Measurements from ENCODE around the gene SLC16A8.

The SLC16A8 gene

DNA sequence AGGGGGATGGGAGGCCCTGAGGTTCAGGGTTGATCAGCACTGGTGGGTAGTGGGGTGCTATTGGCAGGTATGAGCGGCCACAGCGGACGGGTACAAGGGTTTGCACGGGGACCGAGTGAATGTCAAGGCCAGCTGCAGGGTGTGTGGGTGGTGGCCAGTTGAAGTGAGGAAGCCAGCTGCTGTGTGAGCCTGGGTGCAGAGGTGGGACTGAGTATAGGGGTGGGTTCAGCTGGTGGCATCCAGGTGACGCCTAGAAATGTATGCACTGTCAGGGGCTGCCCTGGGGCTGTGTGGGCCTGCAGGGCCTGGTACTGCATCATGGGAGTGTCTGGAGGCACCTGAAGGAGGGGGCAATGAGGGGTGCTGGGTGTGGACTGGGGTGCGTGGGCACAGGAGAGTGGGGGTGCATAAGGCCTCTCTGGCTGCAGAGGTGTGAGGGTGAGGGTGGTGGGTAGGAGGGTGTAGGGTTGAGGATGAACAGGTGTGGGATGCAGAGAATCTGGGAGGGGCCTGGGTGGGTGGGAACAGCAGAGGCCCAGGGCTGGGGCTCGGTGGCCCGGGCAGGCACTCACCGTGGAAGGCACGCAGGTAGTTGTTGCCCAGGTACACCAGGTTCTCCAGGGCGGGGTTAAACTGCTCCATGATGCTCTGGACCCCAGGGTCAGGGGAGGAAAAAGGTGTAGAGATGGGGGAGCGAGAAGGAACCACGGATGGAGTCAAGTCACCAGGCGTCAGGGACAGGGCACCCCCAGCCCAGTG lies 24.8 kb upstream of the SLC16A8 start:
- peaks cover 8% of the 10 kb centered on the region; the same call in 1 of the 2 replicates for H3K4me1 ChIP-seq (ENCODE audit: insufficient read depth, low read length)
- H3K9ac ChIP-seq (ENCODE audit: low read depth, low read length) = no peak overlapping the region
- H3K36me3 ChIP-seq (ENCODE audit: insufficient read depth, low read length) = no peaks in the 10 kb centered on the region
- H3K9me3 ChIP-seq (ENCODE audit: control insufficient read depth, insufficient read depth, low read length) = no peaks in the 10 kb centered on the region

DNA sequence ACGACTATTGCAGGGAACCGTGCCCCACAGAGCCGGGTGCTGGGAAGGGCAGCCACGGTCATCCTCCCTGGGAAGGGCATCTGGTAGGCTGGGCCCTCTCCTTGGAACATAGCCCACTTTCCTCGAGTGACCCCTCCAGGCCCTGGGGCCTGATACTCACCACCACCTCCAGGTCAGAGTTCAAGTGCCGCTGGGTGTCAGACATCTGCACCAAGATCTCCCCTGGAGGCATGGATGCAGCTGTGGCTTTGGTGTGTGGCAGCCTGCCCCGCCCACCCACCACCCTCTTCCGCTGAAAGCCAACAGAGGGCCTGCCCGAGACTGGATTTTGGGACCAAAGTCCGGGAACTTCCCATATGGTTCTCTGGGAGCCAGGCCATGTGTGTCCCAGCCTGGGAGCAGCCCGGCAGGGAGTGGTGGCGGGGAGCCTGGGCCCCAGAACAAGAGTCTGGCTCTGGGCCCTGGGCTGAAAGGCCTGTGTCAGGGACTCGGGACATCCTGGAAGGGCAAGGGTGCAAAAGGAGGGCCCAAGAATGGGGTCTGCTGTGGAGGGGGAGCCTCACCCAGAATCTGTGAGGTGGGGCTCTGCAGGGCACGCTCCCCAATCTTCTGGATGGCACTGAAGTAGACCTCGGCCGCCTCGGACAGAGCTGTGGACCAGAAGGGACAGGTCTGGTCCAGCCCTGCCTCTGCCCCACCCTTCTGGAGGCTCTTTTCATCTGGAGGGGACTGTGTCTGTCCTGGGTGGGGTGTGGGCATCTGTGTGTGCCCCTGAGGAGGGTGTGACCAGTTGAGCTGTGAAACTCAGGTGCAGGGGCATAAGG lies 23.9 kb upstream of the SLC16A8 start:
- H3K4me1 ChIP-seq (ENCODE audit: insufficient read depth, low read length) = peaks cover 8% of the 10 kb centered on the region; the same call in 1 of the 2 replicates
- no peaks in the 10 kb centered on the region for H3K9me3 ChIP-seq (ENCODE audit: control insufficient read depth, insufficient read depth, low read length)
- H3K36me3 ChIP-seq (ENCODE audit: insufficient read depth, low read length) = no peaks in the 10 kb centered on the region
- no peak overlapping the region for H3K9ac ChIP-seq (ENCODE audit: low read depth, low read length)

DNA sequence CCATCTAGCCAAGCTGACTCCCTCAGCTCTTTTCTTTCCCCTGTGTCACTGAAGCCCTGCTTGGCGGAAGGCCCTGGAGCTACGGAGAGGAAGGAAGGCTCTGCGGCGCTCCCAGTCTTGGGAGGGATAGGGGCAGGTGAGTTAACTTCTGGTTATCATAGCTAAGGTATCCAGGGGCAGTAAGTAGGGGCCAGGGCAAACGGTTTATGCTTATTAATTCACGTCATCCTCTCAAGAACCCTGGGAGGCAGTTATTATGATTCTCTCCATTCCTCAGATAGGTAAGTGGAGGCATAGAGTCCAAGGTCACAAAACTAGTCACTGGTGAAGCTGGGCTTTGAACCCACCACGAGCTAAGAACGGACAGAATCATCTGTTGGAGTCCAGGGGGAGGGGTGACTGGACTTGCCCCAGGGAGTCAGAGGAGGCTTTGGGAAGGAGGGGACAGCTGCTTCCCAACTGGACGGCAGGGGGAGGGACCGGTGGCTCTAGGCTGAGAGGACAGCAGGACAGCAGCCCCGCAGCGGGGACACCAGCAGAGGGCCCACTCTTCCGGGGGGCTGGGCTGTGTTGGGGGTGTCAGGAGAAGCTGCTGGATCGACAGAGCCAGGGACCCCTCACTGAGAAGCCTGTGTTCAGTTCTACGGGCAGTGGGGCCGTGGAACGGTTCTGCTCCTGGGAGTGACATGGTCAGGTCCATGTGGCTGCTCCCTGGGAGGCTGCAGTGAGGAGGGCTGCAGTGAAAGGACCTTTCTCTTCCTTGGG lies 23.0 kb upstream of the SLC16A8 start:
- no peaks in the 10 kb centered on the region for H3K9me3 ChIP-seq (ENCODE audit: control insufficient read depth, insufficient read depth, low read length)
- H3K36me3 ChIP-seq (ENCODE audit: insufficient read depth, low read length) = no peaks in the 10 kb centered on the region
- no peak overlapping the region for H3K9ac ChIP-seq (ENCODE audit: low read depth, low read length)
- peaks cover 8% of the 10 kb centered on the region; the same call in 1 of the 2 replicates for H3K4me1 ChIP-seq (ENCODE audit: insufficient read depth, low read length)

DNA sequence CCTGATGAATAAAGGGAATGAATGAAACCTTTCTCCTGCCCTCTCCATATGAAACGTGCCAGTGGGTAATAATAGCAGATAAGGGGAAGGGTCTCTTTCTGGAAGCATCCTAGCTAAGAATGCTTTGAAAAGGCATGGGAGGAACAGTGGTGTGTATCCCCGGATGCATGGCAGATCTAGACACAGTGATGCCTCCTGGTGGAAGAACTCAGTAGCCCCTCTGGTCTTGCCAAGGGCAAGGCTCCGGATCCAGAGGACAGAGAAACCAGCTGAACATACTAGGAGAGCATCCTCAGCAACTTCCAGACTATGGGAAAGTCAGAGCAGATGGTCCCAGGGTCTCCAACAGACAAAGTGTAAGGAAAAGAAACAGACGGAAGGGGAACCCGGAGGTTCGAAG lies 20.1 kb upstream of the SLC16A8 start:
- H3K36me3 ChIP-seq (ENCODE audit: insufficient read depth, low read length) = no peaks in the 10 kb centered on the region
- no peak overlapping the region for H3K9ac ChIP-seq (ENCODE audit: low read depth, low read length)
- H3K9me3 ChIP-seq (ENCODE audit: control insufficient read depth, insufficient read depth, low read length) = no peaks in the 10 kb centered on the region
- no peaks in the 10 kb centered on the region for H3K4me1 ChIP-seq (ENCODE audit: insufficient read depth, low read length)

DNA sequence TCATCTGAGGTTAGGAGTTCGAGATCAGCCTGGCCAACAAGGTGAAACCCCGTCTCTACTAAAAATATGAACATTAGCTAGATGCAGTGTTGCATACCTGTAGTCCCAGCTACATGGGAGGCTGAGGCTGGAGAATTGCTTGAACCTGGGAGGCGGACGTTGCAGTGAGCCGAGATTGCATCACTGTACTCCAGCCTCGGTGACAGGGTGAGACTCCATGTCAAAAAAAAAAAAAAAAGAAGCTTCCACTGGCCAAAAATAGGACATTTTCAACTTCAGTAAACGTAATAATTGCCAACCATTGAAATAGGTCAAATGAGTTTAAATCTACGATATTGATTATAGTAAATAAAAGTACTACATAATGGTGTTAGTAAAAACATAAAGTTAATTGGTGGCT lies 19.7 kb upstream of the SLC16A8 start:
- Histone ChIP-seq H3K9me3 (ENCODE audit: control insufficient read depth, insufficient read depth, low read length) (no peaks in the 10 kb centered on the region), H3K4me1 (ENCODE audit: insufficient read depth, low read length) (no peaks in the 10 kb centered on the region; the same call in 1 of the 2 replicates), H3K9ac (ENCODE audit: low read depth, low read length) (no peak overlapping the region), H3K36me3 (ENCODE audit: insufficient read depth, low read length) (no peaks in the 10 kb centered on the region)

DNA sequence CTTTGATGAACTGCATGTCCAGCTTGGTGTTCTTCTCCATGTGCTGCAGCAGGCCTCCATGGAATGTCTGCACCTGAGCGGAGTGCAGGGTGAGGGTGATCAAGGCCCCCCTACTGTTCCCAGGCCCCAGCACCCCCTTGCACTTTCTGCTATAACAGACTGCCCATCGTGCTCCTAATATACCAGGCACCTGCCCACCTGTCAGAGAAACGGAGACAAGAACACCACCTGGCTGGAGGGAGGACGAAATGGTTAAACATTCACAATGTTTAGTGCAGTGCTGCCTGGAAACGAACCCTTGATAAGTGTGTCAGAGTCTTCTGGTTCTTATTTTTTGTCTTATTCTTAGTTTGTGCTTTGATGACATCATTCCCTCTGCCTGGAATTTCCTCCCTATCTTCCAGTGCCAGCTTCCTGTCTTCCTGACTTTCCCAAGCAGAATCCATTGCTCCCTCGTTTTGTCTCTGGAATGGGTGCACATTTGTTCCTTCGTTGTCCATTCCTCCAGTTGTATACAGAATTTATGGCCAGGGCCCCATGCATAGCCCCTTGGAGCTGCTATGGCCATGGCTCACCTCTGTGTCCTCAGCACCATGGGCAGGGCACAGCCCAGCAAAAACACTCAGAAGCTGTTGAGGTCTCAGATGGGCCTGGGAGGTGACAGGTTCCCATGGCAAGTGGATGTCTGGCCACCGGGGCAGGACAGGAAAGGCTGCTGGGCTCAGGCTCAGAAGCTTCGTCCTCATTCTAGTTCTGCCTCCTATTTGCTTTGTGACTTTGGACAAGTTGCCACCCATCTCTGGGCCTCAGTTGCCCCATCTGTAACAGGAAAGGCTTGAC lies 14.6 kb upstream of the SLC16A8 start:
- H3K36me3 ChIP-seq (ENCODE audit: insufficient read depth, low read length) = no peaks in the 10 kb centered on the region; the same call in 1 of the 2 replicates
- H3K9ac ChIP-seq (ENCODE audit: low read depth, low read length) = no peak overlapping the region
- H3K4me1 ChIP-seq (ENCODE audit: insufficient read depth, low read length) = peaks cover 7% of the 10 kb centered on the region
- no peaks in the 10 kb centered on the region for H3K9me3 ChIP-seq (ENCODE audit: control insufficient read depth, insufficient read depth, low read length)

DNA sequence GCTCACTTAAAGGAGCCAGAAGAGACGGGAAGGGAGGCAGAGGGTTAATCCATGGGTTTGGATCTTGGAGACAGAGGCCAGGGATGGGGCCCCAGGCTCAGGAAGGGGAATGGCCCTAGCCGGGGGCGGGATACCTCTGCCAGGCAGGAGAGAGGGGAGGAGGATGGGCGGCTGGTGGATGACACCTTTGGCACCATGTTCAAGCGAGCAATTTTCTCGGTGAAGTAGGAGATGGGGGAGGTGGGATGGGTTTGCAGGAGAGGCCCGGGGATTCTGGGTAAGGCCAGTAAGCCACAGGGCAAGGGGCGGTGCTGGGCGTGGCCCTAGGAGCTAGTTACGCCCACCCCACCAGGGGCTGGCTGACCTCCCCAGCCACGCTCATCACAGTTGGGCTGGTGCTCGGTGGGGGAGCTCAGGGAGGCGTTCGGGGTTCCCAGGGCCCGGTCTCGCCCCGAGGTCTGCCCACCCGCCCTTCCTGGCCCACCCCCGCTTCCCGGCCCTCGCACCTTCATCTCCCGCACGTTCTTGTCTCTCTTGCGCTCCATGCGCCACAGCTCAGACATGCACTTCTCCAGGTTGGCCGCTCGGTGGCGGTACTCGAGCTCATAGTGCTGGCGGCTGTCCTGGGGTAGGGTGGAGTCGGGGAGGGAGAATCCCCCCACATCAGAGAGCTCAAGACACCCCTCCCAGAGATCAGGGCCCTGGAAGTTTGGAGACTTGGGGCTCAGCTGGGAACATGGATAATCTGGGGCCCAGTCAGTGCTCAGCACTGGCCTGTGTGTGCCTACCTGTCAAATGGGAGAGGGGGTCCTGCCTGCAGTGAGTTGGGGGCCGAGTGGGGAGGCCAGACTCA lies 13.8 kb upstream of the SLC16A8 start:
- Histone ChIP-seq H3K9ac (ENCODE audit: low read depth, low read length) (peak overlapping the region; percentile 78), H3K36me3 (ENCODE audit: insufficient read depth, low read length) (no peaks in the 10 kb centered on the region; the same call in 1 of the 2 replicates), H3K4me1 (ENCODE audit: insufficient read depth, low read length) (peaks cover 7% of the 10 kb centered on the region), H3K9me3 (ENCODE audit: control insufficient read depth, insufficient read depth, low read length) (no peaks in the 10 kb centered on the region)

DNA sequence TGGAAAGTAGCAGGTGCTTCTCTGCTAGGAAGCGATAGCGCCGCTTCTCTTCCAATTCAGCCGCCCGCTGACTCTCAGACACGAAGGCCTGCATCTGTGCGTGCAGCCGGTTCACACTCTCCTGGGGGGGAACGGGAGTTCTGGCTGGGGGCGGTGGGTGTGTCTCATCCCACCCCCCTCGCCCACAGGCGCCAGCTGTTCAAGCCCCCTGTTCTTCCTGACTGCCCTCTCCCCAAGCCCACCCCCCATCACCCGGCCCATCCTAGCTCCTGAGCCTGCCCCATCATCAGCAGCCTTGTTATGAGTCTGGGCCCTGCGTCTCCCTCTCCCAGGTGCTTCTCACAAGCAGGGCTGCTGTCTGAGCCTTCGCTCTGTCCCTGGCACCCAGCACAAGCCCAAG lies 13.1 kb upstream of the SLC16A8 start:
- Histone ChIP-seq H3K36me3 (ENCODE audit: insufficient read depth, low read length) (no peaks in the 10 kb centered on the region; the same call in 1 of the 2 replicates), H3K4me1 (ENCODE audit: insufficient read depth, low read length) (peaks cover 7% of the 10 kb centered on the region), H3K9ac (ENCODE audit: low read depth, low read length) (peak overlapping the region; percentile 78), H3K9me3 (ENCODE audit: control insufficient read depth, insufficient read depth, low read length) (no peaks in the 10 kb centered on the region)

DNA sequence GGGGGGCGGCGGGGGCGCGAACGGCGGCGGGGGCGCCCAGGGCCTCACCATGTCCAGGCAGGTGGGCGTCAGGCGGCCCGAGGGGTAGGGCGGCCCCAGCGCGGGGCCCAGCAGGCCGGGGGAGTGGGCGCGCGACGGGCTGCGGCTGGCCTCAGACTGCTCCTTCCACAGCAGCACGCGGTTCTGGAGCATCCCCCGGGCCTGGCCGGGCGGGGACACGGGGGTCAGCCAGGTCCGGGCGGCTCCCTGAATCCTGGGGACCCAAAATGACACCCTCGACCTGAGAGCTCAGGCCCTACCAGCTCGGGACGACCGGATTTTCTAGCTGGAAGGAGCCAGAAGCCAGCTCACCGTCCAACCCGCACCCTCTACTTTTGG lies 5.5 kb upstream of the SLC16A8 start:
- Histone ChIP-seq H3K4me1 (ENCODE audit: insufficient read depth, low read length) (peaks cover 11% of the 10 kb centered on the region; the same call in 1 of the 2 replicates), H3K9me3 (ENCODE audit: control insufficient read depth, insufficient read depth, low read length) (no peaks in the 10 kb centered on the region), H3K36me3 (ENCODE audit: insufficient read depth, low read length) (no peaks in the 10 kb centered on the region; the same call in 1 of the 2 replicates), H3K9ac (ENCODE audit: low read depth, low read length) (peak overlapping the region; percentile 46; the same call in 1 of the 2 replicates)

DNA sequence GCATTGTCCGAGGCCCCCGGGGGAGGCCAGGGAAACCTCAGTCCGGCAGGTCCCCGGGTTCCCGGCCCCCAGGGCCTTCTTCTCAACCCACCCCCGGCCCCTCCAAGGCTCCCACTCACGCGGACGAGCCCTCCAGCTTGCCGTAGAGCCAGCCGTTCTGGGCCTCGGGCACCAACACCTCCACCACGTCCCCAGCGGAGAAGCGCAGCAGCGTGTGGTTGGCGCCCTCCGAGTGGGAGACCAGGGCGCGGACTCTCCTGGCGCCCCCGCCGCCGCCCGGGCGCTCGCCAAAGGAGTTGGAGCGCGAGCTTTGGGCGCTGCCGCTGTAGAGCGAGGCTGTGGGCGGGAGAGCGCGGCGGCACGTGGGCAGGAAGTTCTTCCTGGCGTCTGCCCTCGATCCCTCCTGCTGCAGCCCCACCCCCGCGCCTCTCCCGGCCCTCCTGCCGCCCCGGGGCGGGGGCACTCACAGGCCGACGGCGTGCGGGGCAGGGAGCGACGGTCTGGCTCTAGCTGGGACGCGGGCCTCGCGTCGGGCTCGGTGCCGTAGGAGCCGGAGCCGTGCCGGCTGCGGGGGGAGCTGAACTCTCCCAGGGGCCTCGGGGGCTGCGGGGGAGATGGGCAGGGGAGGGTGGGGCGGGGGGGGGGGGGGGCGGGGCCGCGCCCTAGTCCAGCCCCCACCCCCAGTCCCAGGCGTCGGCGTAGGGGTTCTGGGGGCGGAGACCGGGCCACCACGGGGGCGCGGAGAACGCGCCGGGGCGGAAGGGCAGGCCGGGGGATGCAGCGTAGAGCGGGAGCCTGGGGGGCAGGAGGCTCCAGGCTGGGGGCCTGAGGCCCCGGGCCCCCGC lies 4.9 kb upstream of the SLC16A8 start:
- H3K36me3 ChIP-seq (ENCODE audit: insufficient read depth, low read length) = no peaks in the 10 kb centered on the region; the same call in 1 of the 2 replicates
- H3K9me3 ChIP-seq (ENCODE audit: control insufficient read depth, insufficient read depth, low read length) = no peaks in the 10 kb centered on the region
- peaks cover 16% of the 10 kb centered on the region; the same call in 1 of the 2 replicates for H3K4me1 ChIP-seq (ENCODE audit: insufficient read depth, low read length)
- H3K9ac ChIP-seq (ENCODE audit: low read depth, low read length) = peak overlapping the region; percentile 46; the same call in 1 of the 2 replicates

DNA sequence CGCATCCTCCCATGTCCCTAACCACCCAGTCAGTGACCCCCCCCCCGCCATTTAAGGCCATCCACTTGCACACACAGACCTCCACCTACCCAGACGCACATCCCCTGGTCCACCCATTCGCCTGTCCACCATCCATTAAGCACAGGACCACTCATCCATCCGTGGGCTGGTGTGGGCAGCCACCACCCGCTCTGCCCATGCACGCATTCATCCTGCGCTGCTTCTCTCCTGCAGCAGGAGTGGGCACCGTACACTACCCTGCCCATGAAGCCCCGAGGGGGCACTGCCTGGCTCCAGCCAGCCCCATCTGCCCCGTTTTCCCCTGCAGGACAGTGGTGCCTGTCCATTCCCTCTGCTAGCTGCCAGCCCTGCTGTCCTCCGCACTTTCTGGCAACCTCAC lies 3.9 kb upstream of the SLC16A8 start:
- peaks cover 19% of the 10 kb centered on the region; the same call in 1 of the 2 replicates for H3K4me1 ChIP-seq (ENCODE audit: insufficient read depth, low read length)
- no peaks in the 10 kb centered on the region for H3K9me3 ChIP-seq (ENCODE audit: control insufficient read depth, insufficient read depth, low read length)
- no peak overlapping the region for H3K9ac ChIP-seq (ENCODE audit: low read depth, low read length)
- H3K36me3 ChIP-seq (ENCODE audit: insufficient read depth, low read length) = no peaks in the 10 kb centered on the region

DNA sequence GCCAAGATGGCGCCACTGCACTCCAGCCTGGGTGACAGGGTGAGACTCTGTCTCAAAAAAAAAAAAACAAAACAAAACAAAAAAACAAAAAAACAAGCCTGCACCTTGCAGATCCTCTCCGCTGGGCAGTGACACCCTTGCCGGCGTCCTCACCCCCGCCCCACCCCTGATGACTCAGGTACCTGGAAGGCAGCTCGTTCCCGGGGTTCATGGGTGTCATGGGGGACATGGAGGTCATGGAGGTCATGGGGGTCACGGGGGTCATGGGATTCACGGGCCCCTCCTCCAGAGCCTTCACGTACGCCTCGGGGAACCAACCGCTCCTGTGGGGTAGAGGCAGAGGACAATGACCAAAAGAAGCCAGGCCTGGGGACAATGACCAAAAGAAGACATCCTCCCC lies 3.0 kb upstream of the SLC16A8 start:
- Histone ChIP-seq H3K9ac (ENCODE audit: low read depth, low read length) (no peak overlapping the region), H3K9me3 (ENCODE audit: control insufficient read depth, insufficient read depth, low read length) (no peaks in the 10 kb centered on the region), H3K4me1 (ENCODE audit: insufficient read depth, low read length) (peaks cover 21% of the 10 kb centered on the region; the same call in 1 of the 2 replicates), H3K36me3 (ENCODE audit: insufficient read depth, low read length) (no peaks in the 10 kb centered on the region)
